Measurements from ENCODE around the gene TCP10L. TPM values are rescaled to one million over a fixed set of nuclear protein-coding genes. Genes with fewer than 3 reads are reported as not detected.

Gene TCP10L
- total and polyA plus RNA-seq, 2 of the 8 experiments (the other 6 are each of a cell fraction or from before 2014, with no cell fraction given), result 0.45 to 0.99 TPM

DNA sequence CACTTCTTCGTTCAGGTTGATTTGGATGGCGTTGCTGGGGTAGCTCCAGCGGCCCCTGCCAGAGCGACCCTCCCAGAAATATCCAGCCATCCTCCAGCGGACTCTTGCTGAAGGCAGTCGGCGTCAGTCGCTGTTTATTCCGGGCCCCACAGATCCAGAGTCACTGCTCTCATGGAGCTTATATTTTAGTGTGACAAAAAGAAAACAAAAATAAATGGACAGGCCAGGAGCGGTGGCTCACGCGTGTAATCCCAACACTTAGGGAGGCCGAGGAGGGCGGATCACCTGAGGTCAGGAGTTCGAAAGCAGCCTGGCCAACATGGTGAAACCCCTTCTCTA lies 27.6 kb upstream of the TCP10L start (continued):
- TF ChIP-seq SP2 (IDR thresholded peaks at IDR 0.05; ENCODE audit: low read length), result no peak

Data from H1 (cell line).